Neural progenitor cell (in vitro differentiated cells): ENCODE measurements around the gene PLSCR1.

Experiments
- EZH2 ChIP-seq: fragments of 200-600 bp; sonication (generic); IDR thresholded peaks from 2 replicates; pipeline ENCODE4 v1.6.1; 2017; ENCODE audit warnings: antibody characterized with exemption, mild to moderate bottlenecking, moderate library complexity
- EZH2phosphoT487 ChIP-seq: fragments of 200-600 bp; sonication (generic); IDR thresholded peaks from 2 replicates; pipeline ENCODE4 v1.6.1; 2017; ENCODE audit warnings: antibody characterized with exemption
- TF ChIP-seq, protein P1 (sequence below): fragments of 200-600 bp; sonication (generic); IDR thresholded peaks from 2 replicates; pipeline ENCODE4 v1.5.1; 2017; ENCODE audit warnings: antibody characterized with exemption, mild to moderate bottlenecking

DNA sequence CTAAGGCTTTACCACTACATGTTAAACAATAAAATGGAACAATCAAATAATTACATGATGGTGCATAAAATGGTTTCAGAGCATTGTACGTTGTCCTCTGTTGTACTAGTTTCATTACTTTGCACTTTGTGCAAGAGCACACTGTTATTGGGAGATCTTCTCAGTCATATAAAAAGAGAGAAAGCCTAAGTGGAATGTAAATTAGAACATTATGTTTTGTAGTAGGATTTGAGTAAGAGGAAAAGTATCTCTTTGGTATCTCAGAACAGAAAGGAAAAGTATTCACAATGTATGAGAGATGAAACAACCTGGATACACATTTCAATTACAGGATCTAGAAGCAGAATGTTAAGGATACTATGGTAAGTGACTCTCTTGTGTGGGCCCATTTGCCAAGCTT is 48.2 kb downstream of the PLSCR1 start:
- TF ChIP-seq EZH2phosphoT487 (no peak), EZH2 (no peak)
- TF ChIP-seq, protein P1, sequence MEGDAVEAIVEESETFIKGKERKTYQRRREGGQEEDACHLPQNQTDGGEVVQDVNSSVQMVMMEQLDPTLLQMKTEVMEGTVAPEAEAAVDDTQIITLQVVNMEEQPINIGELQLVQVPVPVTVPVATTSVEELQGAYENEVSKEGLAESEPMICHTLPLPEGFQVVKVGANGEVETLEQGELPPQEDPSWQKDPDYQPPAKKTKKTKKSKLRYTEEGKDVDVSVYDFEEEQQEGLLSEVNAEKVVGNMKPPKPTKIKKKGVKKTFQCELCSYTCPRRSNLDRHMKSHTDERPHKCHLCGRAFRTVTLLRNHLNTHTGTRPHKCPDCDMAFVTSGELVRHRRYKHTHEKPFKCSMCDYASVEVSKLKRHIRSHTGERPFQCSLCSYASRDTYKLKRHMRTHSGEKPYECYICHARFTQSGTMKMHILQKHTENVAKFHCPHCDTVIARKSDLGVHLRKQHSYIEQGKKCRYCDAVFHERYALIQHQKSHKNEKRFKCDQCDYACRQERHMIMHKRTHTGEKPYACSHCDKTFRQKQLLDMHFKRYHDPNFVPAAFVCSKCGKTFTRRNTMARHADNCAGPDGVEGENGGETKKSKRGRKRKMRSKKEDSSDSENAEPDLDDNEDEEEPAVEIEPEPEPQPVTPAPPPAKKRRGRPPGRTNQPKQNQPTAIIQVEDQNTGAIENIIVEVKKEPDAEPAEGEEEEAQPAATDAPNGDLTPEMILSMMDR: no peak
